ENCODE data around the gene PLCXD3.

Gene PLCXD3

GRCh38 chr5:41427505-41427904, 82.9 kb downstream of the PLCXD3 start:
- TF ChIP-seq CTCF (conservative IDR thresholded peaks at IDR 0.05; ENCODE audit: low read depth, low read length): no peak

GRCh38 chr5:41425736-41426135, 84.7 kb downstream of the PLCXD3 start:
- DNase-seq (ENCODE audit: low read depth): no peak
- TF ChIP-seq CTCF (conservative IDR thresholded peaks at IDR 0.05; ENCODE audit: low read depth, low read length): no peak
- H3K4me3 ChIP-seq (ENCODE audit: low read length): no peak overlapping the region

More at GRCh38 chr5:41427505-41427904, 82.9 kb downstream of the PLCXD3 start:
- no peak for DNase-seq (ENCODE audit: low read depth)
- H3K4me3 ChIP-seq (ENCODE audit: low read length): no peak overlapping the region

- H3K4me3 ChIP-seq (ENCODE audit: low read length): no peak overlapping the region
- DNase-seq (ENCODE audit: low read depth): no peak
- TF ChIP-seq CTCF (conservative IDR thresholded peaks at IDR 0.05; ENCODE audit: low read depth, low read length): no peak
These were observed 89.8 kb downstream of the PLCXD3 start for GRCh38 chr5:41420492-41421067.

- H3K4me3 ChIP-seq (ENCODE audit: low read length): no peak overlapping the region
- TF ChIP-seq CTCF (conservative IDR thresholded peaks at IDR 0.05; ENCODE audit: low read depth, low read length): no peak
- DNase-seq (ENCODE audit: low read depth): no peak
These were observed 92.0 kb downstream of the PLCXD3 start for GRCh38 chr5:41418220-41419031.

GRCh38 chr5:41416336-41416735, 94.1 kb downstream of the PLCXD3 start:
- TF ChIP-seq CTCF (conservative IDR thresholded peaks at IDR 0.05; ENCODE audit: low read depth, low read length): no peak
- no peak for DNase-seq (ENCODE audit: low read depth)
- H3K4me3 ChIP-seq (ENCODE audit: low read length): no peak overlapping the region

GRCh38 chr5:41415242-41415641, 95.2 kb downstream of the PLCXD3 start:
- H3K4me3 ChIP-seq (ENCODE audit: low read length): no peak overlapping the region
- no peak for DNase-seq (ENCODE audit: low read depth)
- TF ChIP-seq CTCF (conservative IDR thresholded peaks at IDR 0.05; ENCODE audit: low read depth, low read length): no peak

GRCh38 chr5:41414598-41414997, 95.8 kb downstream of the PLCXD3 start:
- no peak overlapping the region for H3K4me3 ChIP-seq (ENCODE audit: low read length)
- no peak for TF ChIP-seq CTCF (conservative IDR thresholded peaks at IDR 0.05; ENCODE audit: low read depth, low read length)
- peak; percentile 65 for DNase-seq (ENCODE audit: low read depth)
